Measurements from ENCODE around the gene SETD7. TPM values are rescaled to one million over a fixed set of nuclear protein-coding genes. Genes with fewer than 3 reads are reported as not detected.

Gene SETD7
- total RNA-seq, 4 donors from 2014 or later: 84.2 to 118 (median 99.4) TPM

- no peak for TF ChIP-seq CTCF (IDR thresholded peaks at IDR 0.05; ENCODE audit: low read depth)
These were observed 79.7 kb downstream of the SETD7 start for GRCh38 chr4:139476363-139476762.

- TF ChIP-seq CTCF (IDR thresholded peaks at IDR 0.05; ENCODE audit: low read depth): no peak
These were observed 83.2 kb downstream of the SETD7 start for GRCh38 chr4:139472852-139473251.

- no peak for TF ChIP-seq CTCF (IDR thresholded peaks at IDR 0.05; ENCODE audit: low read depth)
These were observed 84.9 kb downstream of the SETD7 start for GRCh38 chr4:139470997-139471665.

GRCh38 chr4:139470295-139470694, 85.7 kb downstream of the SETD7 start:
- no peak for TF ChIP-seq CTCF (IDR thresholded peaks at IDR 0.05; ENCODE audit: low read depth)

- no peak for TF ChIP-seq CTCF (IDR thresholded peaks at IDR 0.05; ENCODE audit: low read depth)
These were observed 86.2 kb downstream of the SETD7 start for GRCh38 chr4:139469869-139470268.

- TF ChIP-seq CTCF (IDR thresholded peaks at IDR 0.05; ENCODE audit: low read depth): no peak
These were observed 86.8 kb downstream of the SETD7 start for GRCh38 chr4:139469216-139469615.

GRCh38 chr4:139465922-139466321, 90.1 kb downstream of the SETD7 start:
- TF ChIP-seq CTCF (IDR thresholded peaks at IDR 0.05; ENCODE audit: low read depth): no peak

Data from subcutaneous adipose tissue (tissue), 4 donors.